ENCODE data around the gene FRMD4A.

- TF ChIP-seq, protein P1, sequence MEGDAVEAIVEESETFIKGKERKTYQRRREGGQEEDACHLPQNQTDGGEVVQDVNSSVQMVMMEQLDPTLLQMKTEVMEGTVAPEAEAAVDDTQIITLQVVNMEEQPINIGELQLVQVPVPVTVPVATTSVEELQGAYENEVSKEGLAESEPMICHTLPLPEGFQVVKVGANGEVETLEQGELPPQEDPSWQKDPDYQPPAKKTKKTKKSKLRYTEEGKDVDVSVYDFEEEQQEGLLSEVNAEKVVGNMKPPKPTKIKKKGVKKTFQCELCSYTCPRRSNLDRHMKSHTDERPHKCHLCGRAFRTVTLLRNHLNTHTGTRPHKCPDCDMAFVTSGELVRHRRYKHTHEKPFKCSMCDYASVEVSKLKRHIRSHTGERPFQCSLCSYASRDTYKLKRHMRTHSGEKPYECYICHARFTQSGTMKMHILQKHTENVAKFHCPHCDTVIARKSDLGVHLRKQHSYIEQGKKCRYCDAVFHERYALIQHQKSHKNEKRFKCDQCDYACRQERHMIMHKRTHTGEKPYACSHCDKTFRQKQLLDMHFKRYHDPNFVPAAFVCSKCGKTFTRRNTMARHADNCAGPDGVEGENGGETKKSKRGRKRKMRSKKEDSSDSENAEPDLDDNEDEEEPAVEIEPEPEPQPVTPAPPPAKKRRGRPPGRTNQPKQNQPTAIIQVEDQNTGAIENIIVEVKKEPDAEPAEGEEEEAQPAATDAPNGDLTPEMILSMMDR (IDR thresholded peaks at IDR 0.05; ENCODE audit: low read length), result no peak
- TF ChIP-seq EZH2 (optimal IDR thresholded peaks at IDR 0.05; ENCODE audit: low read depth, low read length), result no peak
- TF ChIP-seq EZH2phosphoT487 (IDR thresholded peaks at IDR 0.05; ENCODE audit: low read length), result no peak
Observed at GRCh38 chr10:13869295-13869664, 461.4 kb downstream of the FRMD4A start.

All from MM.1S (cell line).